Stimulated activated CD8-positive, alpha-beta memory T cell treated with anti-CD3 and anti-CD28 coated beads, Interleukin-15, amount 100 ng/mL, for 24 hours (primary cell): ENCODE data around the gene SPACA7.

Source experiments
- DNase-seq: peaks from one replicate; pipeline ENCODE4 v3.0.0-alpha.2; 2020; ENCODE audit warnings: low read depth

SPACA7 gene

GRCh38 chr13:112376050-112376681 is at the start of gene SPACA7:
SPACA7 (plus strand) TSS chr13:112376355; CDS start chr13:112376386, 31 bp downstream.
- no peak for DNase-seq

GRCh38 chr13:112326821-112327370 is 49.3 kb upstream of the SPACA7 start:
- DNase-seq = no peak

GRCh38 chr13:112328936-112329335 is 47.2 kb upstream of the SPACA7 start:
- no peak for DNase-seq

GRCh38 chr13:112329376-112329775 is 46.8 kb upstream of the SPACA7 start:
- DNase-seq = no peak

- no peak for DNase-seq
Observed at GRCh38 chr13:112330066-112330465, 46.1 kb upstream of the SPACA7 start.

GRCh38 chr13:112330479-112331381 is 45.4 kb upstream of the SPACA7 start:
- no peak for DNase-seq

- DNase-seq = no peak
Observed at GRCh38 chr13:112331675-112332074, 44.5 kb upstream of the SPACA7 start.

- DNase-seq = no peak
Observed at GRCh38 chr13:112332727-112333126, 43.4 kb upstream of the SPACA7 start.

GRCh38 chr13:112333756-112334543 is 42.2 kb upstream of the SPACA7 start:
- no peak for DNase-seq

- DNase-seq = no peak
Observed at GRCh38 chr13:112335135-112335534, 41.0 kb upstream of the SPACA7 start.

- no peak for DNase-seq
Observed at GRCh38 chr13:112341446-112341845, 34.7 kb upstream of the SPACA7 start.

GRCh38 chr13:112341976-112342735 is 34.0 kb upstream of the SPACA7 start:
- no peak for DNase-seq

- no peak for DNase-seq
Observed at GRCh38 chr13:112342841-112343361, 33.3 kb upstream of the SPACA7 start.

GRCh38 chr13:112343591-112343990 is 32.6 kb upstream of the SPACA7 start:
- no peak for DNase-seq

- no peak for DNase-seq
Observed at GRCh38 chr13:112345826-112346172, 30.4 kb upstream of the SPACA7 start.

- DNase-seq = no peak
Observed at GRCh38 chr13:112346173-112346898, 29.8 kb upstream of the SPACA7 start.

- DNase-seq = no peak
Observed at GRCh38 chr13:112346899-112347229, 29.3 kb upstream of the SPACA7 start.

- DNase-seq = no peak
Observed at GRCh38 chr13:112347986-112348385, 28.2 kb upstream of the SPACA7 start.

GRCh38 chr13:112348642-112349345 is 27.4 kb upstream of the SPACA7 start:
- DNase-seq = no peak

- DNase-seq = no peak
Observed at GRCh38 chr13:112349681-112350080, 26.5 kb upstream of the SPACA7 start.
